GM19455 (cell line): ENCODE results near the gene DGKD.

Experiments used
- ATAC-seq: cut with Tn5 transposase; IDR thresholded peaks from one replicate; pipeline ENCODE4 v1.9.1; 2021; ENCODE audit not compliant: unreplicated experiment

The DGKD gene

GRCh38 chr2:233492751-233493150, 138.5 kb downstream of the DGKD start:
- no peak for ATAC-seq

- ATAC-seq, result no peak
Measured at GRCh38 chr2:233495503-233496496, 141.5 kb downstream of the DGKD start.

- ATAC-seq, result no peak
Measured at GRCh38 chr2:233497692-233498091, 143.4 kb downstream of the DGKD start.

- no peak for ATAC-seq
Measured at GRCh38 chr2:233498126-233498525, 143.8 kb downstream of the DGKD start.

- no peak for ATAC-seq
Measured at GRCh38 chr2:233499928-233500327, 145.6 kb downstream of the DGKD start.

DNA sequence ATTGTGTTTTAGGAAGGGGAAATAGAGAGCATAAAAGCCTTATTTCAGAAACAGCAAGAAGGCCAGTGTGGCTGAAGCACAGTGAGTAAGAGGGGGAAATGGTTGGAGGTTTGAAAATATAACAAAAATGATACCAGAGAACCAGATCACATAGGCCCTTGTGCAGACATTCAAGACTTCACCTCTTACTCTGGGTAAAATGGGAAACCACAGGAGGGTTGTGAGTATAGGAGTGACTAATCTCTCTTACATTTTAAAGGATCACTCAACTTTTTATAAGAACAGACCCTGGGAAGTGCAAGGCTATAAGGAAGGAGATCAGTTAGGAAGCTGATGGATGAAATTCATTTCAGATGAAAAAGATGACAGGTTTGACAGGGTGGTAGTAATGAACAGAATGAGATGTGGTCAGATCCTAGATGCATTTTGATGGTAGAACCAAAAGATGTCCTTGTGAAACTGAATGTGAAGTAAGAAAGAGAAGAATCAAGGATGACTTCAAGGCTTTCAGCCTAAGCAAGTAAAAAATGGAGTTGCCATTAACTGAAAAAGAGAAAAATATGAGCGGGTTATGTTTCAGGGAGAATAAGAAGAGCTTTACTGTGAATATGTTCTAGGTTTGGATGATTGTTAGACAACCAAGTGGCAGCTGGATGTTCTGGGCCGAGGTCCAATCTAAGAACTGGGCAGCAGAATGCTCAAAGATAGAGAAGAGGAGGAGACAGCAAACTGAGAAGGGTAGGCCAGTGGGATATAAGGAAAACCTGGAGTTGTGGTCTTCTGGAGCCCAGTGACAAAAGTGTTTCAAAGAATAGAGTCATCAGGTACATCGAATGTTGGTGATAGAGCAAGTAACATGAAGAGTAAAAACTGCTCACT, 147.1 kb downstream of the DGKD start:
- ATAC-seq, result no peak

DNA sequence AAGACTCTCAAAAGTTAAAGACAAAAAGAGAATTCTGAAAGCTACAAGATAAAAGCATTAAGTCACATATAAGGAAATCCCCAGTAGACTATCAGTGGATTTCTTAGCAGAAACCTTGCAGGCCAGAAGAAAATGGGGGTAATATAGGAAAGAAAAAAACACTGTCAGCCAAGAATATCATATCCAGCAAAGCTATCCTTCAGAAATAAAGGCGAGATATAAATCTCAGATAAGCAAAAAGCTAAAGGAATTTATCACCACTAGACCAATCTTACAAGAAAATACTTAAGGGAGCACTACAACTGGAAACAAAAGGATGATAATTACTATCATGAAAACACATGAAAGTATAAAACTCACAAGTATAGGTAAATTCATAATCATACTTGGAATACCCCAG, 149.2 kb downstream of the DGKD start:
- no peak for ATAC-seq

DNA sequence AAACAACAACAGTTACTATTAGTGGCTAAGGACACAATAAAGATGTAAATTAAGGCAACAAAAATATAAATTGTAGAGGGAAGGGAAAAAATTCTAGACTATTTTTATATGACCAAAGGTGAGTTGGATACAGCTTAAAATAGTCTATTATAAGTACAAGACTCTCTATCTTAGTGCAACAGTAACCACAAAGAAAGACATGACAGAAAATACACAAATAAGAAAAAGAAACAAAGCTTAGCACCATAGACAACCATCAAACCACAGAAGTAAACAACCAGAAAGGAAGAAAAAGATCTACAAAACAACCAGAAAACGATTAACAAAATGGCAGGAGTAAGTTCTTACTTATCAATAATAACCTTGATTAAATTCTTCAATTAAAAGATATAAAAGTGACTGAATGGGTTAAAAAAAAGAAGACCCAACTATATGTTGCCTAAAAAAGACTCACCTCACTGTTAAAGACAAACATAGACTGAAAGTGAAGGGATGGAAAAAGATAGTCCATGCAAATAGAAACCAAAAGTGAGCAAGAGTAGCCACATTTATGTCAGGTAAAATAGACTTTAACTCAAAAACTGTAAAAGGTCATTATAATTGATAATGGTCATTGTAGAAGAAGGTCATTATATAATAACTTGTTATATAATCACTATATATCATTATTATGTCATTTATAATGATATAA, 149.8 kb downstream of the DGKD start:
- no peak for ATAC-seq

GRCh38 chr2:233513953-233514655, 159.8 kb downstream of the DGKD start:
- no peak for ATAC-seq

DNA sequence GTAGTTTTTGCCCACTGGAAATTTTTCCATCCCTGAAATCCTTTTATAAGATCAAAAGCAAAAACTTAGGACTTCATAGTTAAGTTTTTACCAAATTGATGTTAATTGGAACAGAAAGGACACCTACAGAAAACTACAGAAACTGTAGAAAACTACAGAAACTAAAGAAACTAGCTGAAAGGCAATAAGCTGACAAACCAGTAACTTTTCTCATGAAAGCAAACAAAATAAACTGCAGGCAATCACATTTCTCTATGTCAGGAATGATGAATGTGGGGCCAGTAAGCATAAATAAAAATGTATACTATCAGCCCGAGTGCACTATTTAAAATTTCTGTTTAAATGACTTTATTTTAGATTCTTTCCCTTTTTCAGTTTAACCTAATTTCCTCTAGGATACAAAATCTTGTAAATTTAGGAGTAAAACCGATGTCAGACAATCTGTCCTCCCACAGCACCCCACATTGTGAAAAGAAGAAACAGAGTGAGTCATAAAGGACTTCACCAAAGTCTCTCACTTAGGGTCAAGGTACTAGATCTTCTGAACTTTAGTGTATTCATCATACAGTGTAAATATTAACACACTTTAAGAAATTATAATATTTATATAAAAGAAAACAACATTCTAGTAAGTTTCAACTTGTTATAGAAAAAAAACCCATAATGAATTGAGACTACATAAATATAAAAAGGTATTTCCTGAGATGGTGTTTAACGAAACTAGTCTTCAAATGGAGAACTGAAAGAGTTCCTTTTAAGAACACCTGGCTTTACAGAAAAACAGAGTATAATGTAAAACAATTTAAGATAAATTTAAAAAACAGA, 165.7 kb downstream of the DGKD start:
- peak; percentile 93 for ATAC-seq
